B cell (primary cell): ENCODE measurements around the gene PKDREJ. TPM values are rescaled to one million over a fixed set of nuclear protein-coding genes. Genes with fewer than 3 reads are reported as not detected.

Experiments
- ATAC-seq: fragments of 200-7000 bp; cut with Tn5 transposase; one replicate; pipeline ENCODE4 v1.10.0; 2021; ENCODE audit warnings: low read depth, mild to moderate bottlenecking, moderate number of reproducible peaks, moderate library complexity
- CTCF ChIA-PET: fragments of 350-600 bp; sonication (Branson Sonifier 250); formaldehyde crosslinking; loops from one replicate; lab custom pipeline; 2021; ENCODE audit warnings: antibody characterized with exemption, inconsistent platforms; lab: Charles Lee
- POLR2A ChIA-PET: fragments of 350-600 bp; sonication (Branson Sonifier 250); formaldehyde crosslinking; loops from one replicate; lab custom pipeline; 2021; ENCODE audit warnings: antibody characterized with exemption; lab: Charles Lee
- DNase-seq: peaks from one replicate; pipeline ENCODE4 v3.0.0; 2013
- H2AFZ ChIP-seq: 2 replicates; pipeline ENCODE4 v1.6.1; 2012; ENCODE audit warnings: mild to moderate bottlenecking, low read depth, low read length; ENCODE audit not compliant: insufficient read depth, poor library complexity, severe bottlenecking
- H3K27ac ChIP-seq, 2 donors: 1 replicate in 1 of 2; 2 replicates in 1 of 2; pipeline ENCODE4 v1.5.1; 2012 to 2013; ENCODE audit warnings: low read length in 2 of 2, mild to moderate bottlenecking in 2 of 2, moderate library complexity in 1 of 2
- H3K27me3 ChIP-seq, 4 experiments: fragments of 200-600 bp in 1 of 4; sonication (generic) in 1 of 4; replicated peaks in 1 of 4; 1 replicate in 2 of 4; 2 replicates in 2 of 4; pipeline versions ENCODE4 v1.6.1 to v1.7.0; 2013 to 2016; ENCODE audit warnings: low read length in 3 of 4, mild to moderate bottlenecking in 2 of 4, mixed read lengths in 1 of 4, moderate library complexity in 1 of 4; ENCODE audit not compliant: insufficient read depth in 4 of 4, control insufficient read depth in 3 of 4; ENCODE audit errors: control extremely low read depth in 1 of 4
- H3K36me3 ChIP-seq, 2 experiments: replicated peaks in 1 of 2; 1 replicate in 1 of 2; 2 replicates in 1 of 2; pipeline versions ENCODE4 v1.6.1 to v1.7.1; 2013; ENCODE audit warnings: low read length in 1 of 2; ENCODE audit not compliant: insufficient read depth in 2 of 2, control insufficient read depth in 1 of 2; ENCODE audit errors: control extremely low read depth in 1 of 2, extremely low read depth in 1 of 2
- H3K4me1 ChIP-seq, 2 donors: fragments of 200-600 bp in 1 of 2; sonication (generic) in 1 of 2; 1 replicate in 1 of 2; 2 replicates in 1 of 2; pipeline versions ENCODE4 v1.5.1 to v1.6.1; 2013 to 2017; ENCODE audit warnings: low read length in 2 of 2; ENCODE audit not compliant: control insufficient read depth in 2 of 2, insufficient read depth in 2 of 2
- H3K4me2 ChIP-seq: replicated peaks from 2 replicates; pipeline ENCODE3; 2012; ENCODE audit warnings: mild to moderate bottlenecking, low read depth, low read length; ENCODE audit not compliant: poor library complexity, severe bottlenecking
- H3K4me3 ChIP-seq, 5 experiments: fragments of 200-600 bp in 1 of 5; sonication (generic) in 1 of 5; 1 replicate in 3 of 5; 2 replicates in 2 of 5; pipeline versions ENCODE4 v1.5.1 to v1.7.0; 2011 to 2016; ENCODE audit warnings: low read length in 4 of 5, mild to moderate bottlenecking in 4 of 5, low read depth in 2 of 5, control low read depth in 1 of 5, moderate library complexity in 1 of 5; ENCODE audit not compliant: insufficient read depth in 1 of 5; ENCODE audit errors: control extremely low read depth in 1 of 5, extremely low read depth in 1 of 5
- H3K79me2 ChIP-seq: fragments of 200-600 bp; sonication (generic); one replicate; pipeline ENCODE4 v1.6.0; 2016; ENCODE audit warnings: low read length; ENCODE audit not compliant: control insufficient read depth, insufficient read depth
- H3K9ac ChIP-seq: fragments of 200-600 bp; sonication (generic); 2 replicates; pipeline ENCODE4 v1.6.1; 2017; ENCODE audit warnings: mild to moderate bottlenecking, low read length, moderate library complexity
- H3K9me3 ChIP-seq, 3 donors: one replicate each; pipeline versions ENCODE4 v1.6.1 to v1.7.1; 2013; ENCODE audit warnings: low read length in 2 of 3; ENCODE audit not compliant: control insufficient read depth in 2 of 3, insufficient read depth in 1 of 3; ENCODE audit errors: control extremely low read depth in 1 of 3
- H4K20me1 ChIP-seq: 2 replicates; pipeline ENCODE4 v1.6.0; 2012; ENCODE audit warnings: mild to moderate bottlenecking, low read length; ENCODE audit not compliant: insufficient read depth, control insufficient read depth, poor library complexity, severe bottlenecking
- H3K27ac Mint-ChIP-seq: one replicate; pipeline ENCODE4 v1.8.0; 2021; ENCODE audit warnings: mixed read lengths
- H3K27me3 Mint-ChIP-seq: one replicate; pipeline ENCODE4 v1.8.0; 2021; ENCODE audit warnings: mixed read lengths
- H3K4me1 Mint-ChIP-seq: one replicate; pipeline ENCODE4 v1.8.0; 2021; ENCODE audit warnings: mixed read lengths
- H3K4me3 Mint-ChIP-seq: one replicate; pipeline ENCODE4 v1.8.0; 2021; ENCODE audit warnings: mixed read lengths
- H3K9me3 Mint-ChIP-seq: one replicate; pipeline ENCODE4 v1.8.0; 2022; ENCODE audit warnings: mixed read lengths; ENCODE audit not compliant: insufficient read depth
- CTCF ChIP-seq: fragments of 200-600 bp; IDR thresholded peaks from one replicate; pipeline ENCODE4 v1.8.0; 2022; ENCODE audit warnings: antibody characterized with exemption, mild to moderate bottlenecking
- EZH2 ChIP-seq: IDR thresholded peaks from 2 replicates; pipeline ENCODE4 v1.6.1; 2012; ENCODE audit warnings: borderline replicate concordance, low read depth, mild to moderate bottlenecking, moderate library complexity, low read length; ENCODE audit not compliant: insufficient read depth, poor library complexity, severe bottlenecking
- WGBS: methylation state at CpG from one replicate; pipeline ENCODE4 v1.1.5; 2013; ENCODE audit warnings: missing lambda C conversion rate; ENCODE audit not compliant: insufficient coverage; 5-methylcytosine and 5-hydroxymethylcytosine counted together
- intact Hi-C: fragments of 100-400 bp; cut with micrococcal nuclease; formaldehyde crosslinking; loops from one replicate; pipeline ENCODE4 v1.10.0; 2022
- polyA plus RNA-seq: library from polyadenylated mRNA; depleted of rRNA; stranded (reverse); fragments of >200 nt; gene quantifications from 2 replicates; pipeline ENCODE4 v1.2.3, GENCODE V29; 2012
- total RNA-seq, 2 donors: library from RNA; stranded (reverse); fragments of 120-200 nt in 1 of 2; gene quantifications; 1 replicate in 1 of 2; 2 replicates in 1 of 2; pipeline versions ENCODE4 v1.2.3 to v1.2.4, GENCODE V29; 2013 to 2022

Gene PKDREJ
- total and polyA plus RNA-seq, 2 donors (not counting 1 experiment from before 2014, with no cell fraction given) = not detected

- no peak overlapping the region for H3K9ac ChIP-seq
- Mint-ChIP-seq H3K27ac (no peak overlapping the region), H3K9me3 (no peaks in the 10 kb centered on the region), H3K4me1 (peaks cover 12% of the 10 kb centered on the region), H3K4me3 (peak overlapping the region; percentile 64), H3K27me3 (peaks cover 63% of the 10 kb centered on the region)
- H3K4me2 ChIP-seq = peak overlapping the region; percentile 50
- ATAC-seq (peak; percentile 58), DNase-seq (peak; percentile 52)
- no peaks in the 10 kb centered on the region for H3K79me2 ChIP-seq
- CTCF ChIA-PET = interaction anchor here (1.0 kb wide), 1 partner anchor 34 kb away, joined by 3 read pairs; the partner anchor contains the start of gene GTSE1
- H3K4me3 ChIP-seq = no peak overlapping the region
- no peaks in the 10 kb centered on the region for H4K20me1 ChIP-seq
- intact Hi-C loops = no loop called here
- TF ChIP-seq CTCF = peak; percentile 23
- no peak for TF ChIP-seq EZH2
- H3K4me1 ChIP-seq = peaks cover 3 to 4% of the 10 kb centered on the region in 2 donors
- peaks cover 0 to 17% (median 0%) of the 10 kb centered on the region in 3 donors for H3K9me3 ChIP-seq
- H3K36me3 ChIP-seq = no peaks in the 10 kb centered on the region
- POLR2A ChIA-PET = interaction anchor here (1.2 kb wide), 1 partner anchor 34 kb away, joined by 3 read pairs; the partner anchor contains the start of gene GTSE1
- peaks cover 0 to 41% (median 29%) of the 10 kb centered on the region in 4 experiments for H3K27me3 ChIP-seq
- H2AFZ ChIP-seq = peak overlapping the region; percentile 46
- H3K27ac ChIP-seq = no peak overlapping the region
- 16% methylated on average over 109 of the region's 109 CpGs for WGBS
Observed at GRCh38 chr22:46262449-46263215, 511 bp downstream of the PKDREJ start.

- DNase-seq (no peak), ATAC-seq (no peak)
- no peaks in the 10 kb centered on the region for H3K9me3 Mint-ChIP-seq
- peaks cover 0 to 37% (median 25%) of the 10 kb centered on the region in 4 experiments for H3K27me3 ChIP-seq
- no peaks in the 10 kb centered on the region for H4K20me1 ChIP-seq
- ChIA-PET POLR2A (no interaction called here), CTCF (no interaction called here)
- 87% methylated on average over 6 of the region's 6 CpGs for WGBS
- H3K79me2 ChIP-seq = no peaks in the 10 kb centered on the region
- H3K9ac ChIP-seq = no peak overlapping the region
- H3K4me3 Mint-ChIP-seq = no peak overlapping the region
- H3K27ac ChIP-seq = no peak overlapping the region
- peaks cover 0 to 10% (median 0%) of the 10 kb centered on the region in 3 donors for H3K9me3 ChIP-seq
- no peak overlapping the region for H3K4me2 ChIP-seq
- H2AFZ ChIP-seq = no peak overlapping the region
- intact Hi-C loops = no loop called here
- H3K4me1 ChIP-seq = peaks cover 0 to 3% of the 10 kb centered on the region in 2 donors
- no peak for TF ChIP-seq CTCF
- no peak for TF ChIP-seq EZH2
- H3K36me3 ChIP-seq = no peaks in the 10 kb centered on the region
- H3K4me3 ChIP-seq = no peak overlapping the region
- H3K27ac Mint-ChIP-seq = no peak overlapping the region
- peaks cover 56% of the 10 kb centered on the region for H3K27me3 Mint-ChIP-seq
- H3K4me1 Mint-ChIP-seq = peaks cover 6% of the 10 kb centered on the region
Observed at GRCh38 chr22:46260038-46260437, 3.1 kb downstream of the PKDREJ start.
